Kidney capillary endothelial cell (primary cell): ENCODE measurements around the gene LYSMD4.

Source experiments
- DNase-seq: peaks from one replicate; pipeline ENCODE4 v3.0.0-alpha.2; 2018; ENCODE audit warnings: low spot score

LYSMD4 gene

GRCh38 chr15:99731336-99732123 lies 1.7 kb downstream of the LYSMD4 start:
- DNase-seq = no peak

GRCh38 chr15:99729920-99730319 lies 3.3 kb downstream of the LYSMD4 start:
- peak; percentile 38 for DNase-seq

GRCh38 chr15:99729327-99729726 lies 3.9 kb downstream of the LYSMD4 start:
- DNase-seq = no peak

GRCh38 chr15:99728916-99729315 lies 4.3 kb downstream of the LYSMD4 start:
- DNase-seq = no peak

- no peak for DNase-seq
These were observed 5.5 kb downstream of the LYSMD4 start for GRCh38 chr15:99727733-99728132.

GRCh38 chr15:99727330-99727729 lies 5.9 kb downstream of the LYSMD4 start:
- DNase-seq = no peak

- no peak for DNase-seq
These were observed 6.9 kb downstream of the LYSMD4 start for GRCh38 chr15:99726333-99726732.

- no peak for DNase-seq
These were observed 10.8 kb downstream of the LYSMD4 start for GRCh38 chr15:99722406-99722805.

- DNase-seq = no peak
These were observed 11.3 kb downstream of the LYSMD4 start for GRCh38 chr15:99721896-99722295.

GRCh38 chr15:99721104-99721778 lies 12.0 kb downstream of the LYSMD4 start:
- no peak for DNase-seq

GRCh38 chr15:99720533-99720932 lies 12.7 kb downstream of the LYSMD4 start:
- no peak for DNase-seq

GRCh38 chr15:99719096-99719541 lies 14.1 kb downstream of the LYSMD4 start:
- no peak for DNase-seq

GRCh38 chr15:99718421-99718820 lies 14.8 kb downstream of the LYSMD4 start:
- DNase-seq = no peak

- no peak for DNase-seq
These were observed 15.9 kb downstream of the LYSMD4 start for GRCh38 chr15:99717161-99718009.

GRCh38 chr15:99716540-99717095 lies 16.6 kb downstream of the LYSMD4 start:
- DNase-seq = no peak

GRCh38 chr15:99712415-99712814 lies 20.8 kb downstream of the LYSMD4 start:
- DNase-seq = no peak

GRCh38 chr15:99711625-99712024 lies 21.6 kb downstream of the LYSMD4 start:
- no peak for DNase-seq

- no peak for DNase-seq
These were observed 23.8 kb downstream of the LYSMD4 start for GRCh38 chr15:99709243-99709986.

- peak; percentile 92 for DNase-seq
These were observed 24.7 kb downstream of the LYSMD4 start for GRCh38 chr15:99708563-99708962.

- no peak for DNase-seq
These were observed 25.6 kb downstream of the LYSMD4 start for GRCh38 chr15:99707473-99708270.
